NCI-H748 (cell line): ENCODE data around the gene GCNT3.

Experiments
- DNase-seq: peaks from one replicate; lab custom pipeline; 2025; ENCODE audit not compliant: unreplicated experiment; lab: John Stamatoyannopoulos, UW

Gene GCNT3

GRCh38 chr15:59611276-59612260, at the start of gene GCNT3:
TSS of gene GCNT3 (plus strand) at chr15:59611783. CDS start at chr15:59618239, 6,456 bp downstream.
- no peak for DNase-seq

DNA sequence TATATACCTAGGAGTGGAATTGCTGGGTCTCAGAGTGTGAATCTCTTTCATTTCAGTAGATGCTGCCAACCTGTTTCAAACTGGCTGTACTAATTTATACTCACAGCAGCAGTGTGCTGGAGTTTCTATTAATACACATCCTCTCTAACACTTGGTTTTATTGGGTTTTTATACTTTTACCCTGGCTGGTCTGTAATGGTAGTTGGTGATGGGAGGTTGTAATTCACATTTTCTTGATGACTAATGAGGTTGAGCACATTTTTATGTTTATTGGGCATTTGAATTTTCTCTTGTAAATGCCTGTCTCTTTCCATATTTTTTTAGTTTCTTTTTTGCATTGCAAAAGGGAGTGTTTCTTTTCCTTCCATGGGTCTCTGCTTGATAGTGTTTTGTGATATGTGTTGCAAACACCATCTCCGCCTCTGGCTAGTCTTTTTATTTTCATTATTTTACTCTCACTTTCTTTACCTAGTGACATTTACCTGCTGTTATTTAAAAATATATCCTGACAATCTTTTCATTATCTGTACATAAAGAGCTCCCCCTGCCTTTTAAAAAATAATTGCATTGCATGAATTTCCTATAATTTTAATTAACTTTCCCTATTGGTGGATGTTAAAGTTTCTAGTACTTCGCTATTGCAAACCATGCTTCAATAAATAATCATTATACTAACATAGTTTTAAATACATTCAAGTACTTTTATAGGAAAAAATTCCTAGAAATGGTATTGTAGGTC, 49.0 kb upstream of the GCNT3 start:
- no peak for DNase-seq

- DNase-seq, result no peak
Observed at GRCh38 chr15:59565299-59565698, 46.3 kb upstream of the GCNT3 start.

DNA sequence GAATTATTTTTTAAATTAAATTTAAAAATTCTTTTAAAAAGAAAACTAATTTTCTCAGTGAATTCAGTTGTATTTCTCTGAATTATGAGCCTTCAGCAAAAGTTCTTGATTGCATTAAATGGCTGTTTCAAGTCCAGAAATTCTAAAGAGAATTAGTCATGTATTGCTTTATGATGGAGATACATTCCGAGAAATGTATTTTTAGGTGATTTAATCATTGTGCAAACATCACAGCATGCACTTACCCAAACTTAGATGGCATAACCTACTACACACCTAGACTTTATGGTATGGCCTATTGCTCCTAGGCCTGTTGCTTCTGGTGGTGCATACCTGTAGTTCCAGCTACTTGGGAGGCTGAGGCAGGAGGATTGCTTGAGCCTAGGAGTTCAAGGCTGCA, 44.3 kb upstream of the GCNT3 start:
- DNase-seq, result no peak

- DNase-seq, result no peak
Observed at GRCh38 chr15:59569477-59569876, 42.1 kb upstream of the GCNT3 start.

GRCh38 chr15:59570315-59570714, 41.3 kb upstream of the GCNT3 start:
- no peak for DNase-seq

DNA sequence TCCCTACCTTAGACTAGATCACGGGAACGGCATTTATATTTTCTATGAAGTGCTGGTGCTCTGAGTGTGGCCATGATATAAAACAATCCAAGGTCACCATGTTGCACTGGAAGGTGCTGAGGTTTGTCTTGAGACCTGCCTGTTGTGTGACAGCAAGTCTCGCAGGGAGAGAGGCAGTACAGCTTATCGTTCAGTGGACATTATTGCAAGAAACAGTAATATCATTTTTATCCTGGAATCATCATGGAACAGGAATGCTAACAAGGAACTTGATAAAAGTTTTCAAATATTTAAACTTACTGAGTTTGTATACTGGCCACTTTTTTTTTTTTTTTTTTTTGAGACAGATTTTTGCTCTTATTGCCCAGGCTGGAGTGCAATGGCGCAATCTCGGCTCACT, 40.0 kb upstream of the GCNT3 start:
- DNase-seq, result no peak

GRCh38 chr15:59583088-59583487, 28.5 kb upstream of the GCNT3 start:
- DNase-seq, result no peak

DNA sequence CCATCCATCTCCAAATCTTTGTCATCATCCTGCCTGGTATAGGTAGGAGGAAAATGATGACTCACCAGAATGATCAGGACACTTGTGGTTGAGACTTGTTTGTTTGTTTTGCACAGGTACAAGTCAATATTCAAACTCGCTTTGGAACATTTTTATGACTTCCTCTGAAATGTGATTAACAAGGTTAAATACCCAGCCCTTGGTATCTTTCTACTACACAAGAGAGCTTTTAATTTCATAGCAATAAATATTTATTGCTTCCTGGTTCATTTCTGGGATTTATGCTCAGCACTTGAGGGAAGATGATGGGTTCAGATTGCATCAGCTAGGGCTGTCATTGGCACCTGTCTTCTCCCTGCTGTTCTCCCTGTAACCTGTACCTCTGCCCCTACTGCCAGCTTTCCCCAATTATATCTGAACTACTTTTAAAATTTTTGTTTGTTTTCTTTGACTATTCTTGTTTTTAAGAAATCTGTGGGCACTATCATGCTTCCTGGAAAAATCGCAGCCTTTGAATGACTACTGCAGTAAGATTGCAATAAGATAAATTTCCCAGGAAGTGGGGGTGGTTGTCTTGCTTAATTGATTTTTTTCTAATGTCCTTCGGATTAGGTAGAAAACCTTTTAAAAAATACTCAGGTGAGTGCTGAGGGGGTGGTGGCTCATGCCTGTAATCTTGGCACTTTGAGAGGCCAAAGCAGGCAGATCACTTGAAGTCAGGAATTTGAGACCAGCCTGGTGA, 24.3 kb upstream of the GCNT3 start:
- DNase-seq, result peak; percentile 72

DNA sequence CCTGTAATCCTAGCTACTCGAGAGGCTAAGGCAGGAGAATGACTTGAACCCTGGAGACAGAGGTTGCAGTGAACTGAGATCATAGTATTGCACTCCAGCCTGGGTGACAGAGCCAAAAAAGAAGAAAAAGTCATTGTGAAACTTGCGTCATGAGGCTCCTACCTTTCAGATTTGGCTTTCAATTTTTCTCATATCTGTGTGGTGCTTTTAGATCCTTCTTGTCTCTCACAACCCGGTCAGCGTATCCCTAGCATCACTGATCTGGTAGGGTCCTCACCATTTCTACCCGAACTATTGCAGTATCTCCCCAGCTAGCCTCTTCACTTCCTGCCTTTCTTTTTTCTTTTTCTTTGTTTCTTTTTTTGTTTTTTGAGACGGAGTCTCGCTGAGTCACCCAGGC, 21.6 kb upstream of the GCNT3 start:
- no peak for DNase-seq

DNA sequence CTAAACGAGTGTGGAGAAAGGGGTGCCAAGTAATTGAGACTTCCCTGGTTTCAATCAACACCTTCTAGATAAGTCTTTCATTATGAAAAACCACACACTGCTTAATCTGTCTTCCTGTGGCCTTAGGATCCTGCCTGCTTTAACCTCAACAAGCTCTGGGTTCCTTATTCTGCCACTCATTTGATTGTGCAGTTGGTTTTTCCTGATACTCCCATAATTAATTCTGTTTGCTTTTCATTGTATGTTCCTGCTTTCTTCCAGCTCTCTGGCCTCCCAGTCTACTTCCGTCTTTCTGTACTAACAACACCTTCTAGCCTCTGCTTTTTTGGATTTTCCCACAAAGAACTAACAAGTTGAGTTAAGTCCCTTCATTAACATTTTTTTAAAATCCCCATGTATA, 20.2 kb upstream of the GCNT3 start:
- DNase-seq, result peak; percentile 11

DNA sequence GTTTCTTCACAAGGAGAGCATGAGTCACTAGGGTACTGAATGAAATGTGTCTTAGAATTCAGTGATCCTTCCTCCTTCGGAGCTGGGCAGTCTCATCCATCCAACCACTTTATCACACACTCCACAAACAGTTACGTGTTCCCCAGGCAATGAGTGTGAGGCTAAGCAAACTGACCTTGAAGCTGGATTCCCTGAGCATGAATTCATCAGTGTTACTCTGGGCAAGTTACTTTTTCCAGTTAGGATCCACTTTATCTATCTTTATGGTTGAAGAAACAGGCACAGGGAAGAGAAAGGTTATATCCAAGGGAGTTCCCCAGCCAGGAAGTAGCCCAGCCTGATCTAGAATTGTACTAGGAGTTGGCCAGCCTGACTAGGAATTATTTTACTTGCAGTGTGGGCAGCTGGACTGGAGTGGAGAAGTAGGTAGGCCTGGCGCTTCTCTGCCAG, 17.1 kb upstream of the GCNT3 start:
- DNase-seq, result no peak

GRCh38 chr15:59594991-59595390, 16.6 kb upstream of the GCNT3 start:
- DNase-seq, result no peak

- no peak for DNase-seq
Observed at GRCh38 chr15:59595434-59595915, 16.1 kb upstream of the GCNT3 start.

DNA sequence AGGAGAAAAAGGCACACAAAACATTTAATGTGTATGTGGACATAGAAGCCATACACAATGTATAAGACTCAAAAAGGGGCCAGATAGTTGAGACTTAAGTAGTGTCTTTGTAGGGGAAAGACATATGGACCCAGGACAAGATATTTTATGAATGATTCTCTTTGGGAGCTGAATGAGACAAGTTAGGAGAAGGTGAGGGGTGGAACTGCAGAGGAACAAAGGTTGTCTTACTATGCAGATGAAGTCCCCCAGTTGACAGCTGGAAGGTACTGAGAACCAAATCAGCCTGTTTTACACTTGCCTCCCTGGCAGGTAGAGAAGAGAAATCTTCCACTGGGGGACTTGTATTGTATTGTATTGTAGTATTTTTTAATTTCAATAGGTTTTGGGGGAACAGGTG, 14.9 kb upstream of the GCNT3 start:
- DNase-seq, result no peak

GRCh38 chr15:59598461-59598860, 13.1 kb upstream of the GCNT3 start:
- DNase-seq, result no peak

DNA sequence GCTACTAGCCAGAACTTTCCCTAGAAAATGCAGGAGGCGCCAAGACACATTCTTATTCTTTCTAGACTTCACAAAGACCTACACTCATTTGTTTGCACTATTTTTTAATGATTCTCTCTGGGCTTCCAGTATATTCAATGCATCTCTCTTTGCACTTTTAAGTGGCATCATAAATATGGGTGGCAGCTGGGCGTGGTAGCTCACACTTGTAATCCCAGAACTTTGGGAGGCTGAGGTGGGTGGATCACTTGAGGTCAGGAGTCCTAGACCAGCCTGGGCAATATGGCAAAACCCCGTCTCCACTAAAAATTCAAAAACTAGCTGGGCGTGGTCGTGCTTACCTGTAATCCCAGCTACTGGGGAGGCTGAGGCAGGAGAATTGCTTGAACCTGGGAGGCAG, 5.6 kb upstream of the GCNT3 start:
- no peak for DNase-seq

- DNase-seq, result no peak
Observed at GRCh38 chr15:59609730-59610712, 1.6 kb upstream of the GCNT3 start.

GRCh38 chr15:59614153-59614552, 2.6 kb downstream of the GCNT3 start:
- no peak for DNase-seq

GRCh38 chr15:59615661-59616060, 4.1 kb downstream of the GCNT3 start:
- DNase-seq, result no peak
